Glutamatergic neuron (in vitro differentiated cells): ENCODE measurements around the gene ODAD4. TPM values are rescaled to one million over a fixed set of nuclear protein-coding genes. Genes with fewer than 3 reads are reported as not detected.

ENCODE experiments used
- DNase-seq: peaks from one replicate; pipeline ENCODE4 v3.0.0; 2022
- H3K27ac Mint-ChIP-seq: one replicate; pipeline ENCODE4 v1.8.0; 2020; ENCODE audit warnings: mild to moderate bottlenecking, mixed read lengths, inconsistent platforms; ENCODE audit not compliant: unreplicated experiment
- H3K27me3 Mint-ChIP-seq: one replicate; pipeline ENCODE4 v1.8.0; 2020; ENCODE audit warnings: mild to moderate bottlenecking, moderate library complexity, mixed read lengths, inconsistent platforms; ENCODE audit not compliant: unreplicated experiment
- H3K36me3 Mint-ChIP-seq: one replicate; pipeline ENCODE4 v1.8.0; 2020; ENCODE audit warnings: mild to moderate bottlenecking, mixed read lengths, inconsistent platforms; ENCODE audit not compliant: unreplicated experiment
- H3K4me1 Mint-ChIP-seq: one replicate; pipeline ENCODE4 v1.8.0; 2020; ENCODE audit warnings: mild to moderate bottlenecking, low read depth, mixed read lengths, inconsistent platforms; ENCODE audit not compliant: unreplicated experiment
- H3K4me3 Mint-ChIP-seq: one replicate; pipeline ENCODE4 v1.8.0; 2020; ENCODE audit warnings: mild to moderate bottlenecking, mixed read lengths, inconsistent platforms; ENCODE audit not compliant: unreplicated experiment
- H3K9me3 Mint-ChIP-seq: one replicate; pipeline ENCODE4 v1.8.0; 2020; ENCODE audit warnings: mild to moderate bottlenecking, moderate library complexity, mixed read lengths, inconsistent platforms; ENCODE audit not compliant: unreplicated experiment
- CTCF ChIP-seq: fragments of 200-600 bp; sonication (generic); IDR thresholded peaks from one replicate; pipeline ENCODE4 v1.5.0; 2021; ENCODE audit not compliant: partially characterized antibody, unreplicated experiment
- total RNA-seq: library from RNA; stranded (reverse); fragmentation: NEBNext Ultra II Directional; extraction: Animal tissue kit (Norgen Biotek cat#: 25700); gene quantifications from one replicate; pipeline ENCODE4 v1.2.1, GENCODE V29; 2021; ENCODE audit not compliant: unreplicated experiment

ODAD4 gene
- total RNA-seq, 1 donor from 2014 or later: 3.4 TPM

DNA sequence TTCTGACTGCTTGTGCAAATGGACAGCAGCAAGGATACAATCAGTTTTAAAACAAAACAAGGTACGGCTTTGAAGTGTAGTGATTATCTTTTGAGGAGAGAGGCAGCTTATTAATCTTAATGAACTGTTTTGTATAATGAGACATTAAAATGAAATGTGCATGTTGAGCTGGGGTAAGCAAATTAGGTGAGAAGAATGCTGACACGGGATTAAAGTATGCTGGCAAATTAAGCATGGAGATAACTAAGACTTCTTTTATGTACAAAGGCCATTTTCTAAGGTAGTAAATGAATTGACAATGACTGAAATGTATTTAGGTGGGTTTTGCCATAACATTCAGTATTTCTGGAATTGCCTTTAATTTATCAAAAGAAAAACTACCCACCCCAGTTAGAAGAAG lies 68.1 kb downstream of the ODAD4 start:
- Mint-ChIP-seq H3K9me3 (peaks cover 2% of the 10 kb centered on the region), H3K36me3 (no peaks in the 10 kb centered on the region), H3K4me3 (no peak overlapping the region), H3K27me3 (peaks cover 2% of the 10 kb centered on the region), H3K4me1 (peaks cover 7% of the 10 kb centered on the region), H3K27ac (no peak overlapping the region)
- no peak for DNase-seq
- no peak for TF ChIP-seq CTCF

GRCh38 chr17:42000413-42001133 lies 70.2 kb downstream of the ODAD4 start:
- TF ChIP-seq CTCF: no peak
- H3K27me3 Mint-ChIP-seq: peaks cover 2% of the 10 kb centered on the region
- no peak overlapping the region for H3K4me3 Mint-ChIP-seq
- peaks cover 2% of the 10 kb centered on the region for H3K9me3 Mint-ChIP-seq
- H3K27ac Mint-ChIP-seq: no peak overlapping the region
- no peak for DNase-seq
- H3K4me1 Mint-ChIP-seq: peaks cover 9% of the 10 kb centered on the region
- H3K36me3 Mint-ChIP-seq: no peaks in the 10 kb centered on the region

GRCh38 chr17:42001729-42002128 lies 71.3 kb downstream of the ODAD4 start:
- no peak for DNase-seq
- Mint-ChIP-seq H3K4me3 (no peak overlapping the region), H3K36me3 (no peaks in the 10 kb centered on the region), H3K27ac (no peak overlapping the region), H3K27me3 (peaks cover 2% of the 10 kb centered on the region), H3K4me1 (peaks cover 9% of the 10 kb centered on the region), H3K9me3 (peaks cover 2% of the 10 kb centered on the region)
- TF ChIP-seq CTCF: no peak

- Mint-ChIP-seq H3K27me3 (peaks cover 2% of the 10 kb centered on the region), H3K27ac (peak overlapping the region; percentile 85), H3K4me3 (no peak overlapping the region), H3K4me1 (peaks cover 9% of the 10 kb centered on the region), H3K9me3 (peaks cover 2% of the 10 kb centered on the region), H3K36me3 (no peaks in the 10 kb centered on the region)
- no peak for TF ChIP-seq CTCF
- DNase-seq: no peak
Observed at GRCh38 chr17:42002175-42002791, 71.9 kb downstream of the ODAD4 start.

- Mint-ChIP-seq H3K36me3 (no peaks in the 10 kb centered on the region), H3K27me3 (peaks cover 2% of the 10 kb centered on the region), H3K27ac (peak overlapping the region; percentile 85), H3K9me3 (peaks cover 2% of the 10 kb centered on the region), H3K4me1 (peaks cover 9% of the 10 kb centered on the region), H3K4me3 (no peak overlapping the region)
- DNase-seq: no peak
- TF ChIP-seq CTCF: no peak
Observed at GRCh38 chr17:42002792-42003301, 72.4 kb downstream of the ODAD4 start.
